Bone marrow (tissue), 2 donors: ENCODE measurements around the gene SAMD1.

Source experiments
- DNase-seq, 2 donors: peaks; one replicate each; lab custom pipeline; 2025; lab: John Stamatoyannopoulos, UW

Gene SAMD1

DNA sequence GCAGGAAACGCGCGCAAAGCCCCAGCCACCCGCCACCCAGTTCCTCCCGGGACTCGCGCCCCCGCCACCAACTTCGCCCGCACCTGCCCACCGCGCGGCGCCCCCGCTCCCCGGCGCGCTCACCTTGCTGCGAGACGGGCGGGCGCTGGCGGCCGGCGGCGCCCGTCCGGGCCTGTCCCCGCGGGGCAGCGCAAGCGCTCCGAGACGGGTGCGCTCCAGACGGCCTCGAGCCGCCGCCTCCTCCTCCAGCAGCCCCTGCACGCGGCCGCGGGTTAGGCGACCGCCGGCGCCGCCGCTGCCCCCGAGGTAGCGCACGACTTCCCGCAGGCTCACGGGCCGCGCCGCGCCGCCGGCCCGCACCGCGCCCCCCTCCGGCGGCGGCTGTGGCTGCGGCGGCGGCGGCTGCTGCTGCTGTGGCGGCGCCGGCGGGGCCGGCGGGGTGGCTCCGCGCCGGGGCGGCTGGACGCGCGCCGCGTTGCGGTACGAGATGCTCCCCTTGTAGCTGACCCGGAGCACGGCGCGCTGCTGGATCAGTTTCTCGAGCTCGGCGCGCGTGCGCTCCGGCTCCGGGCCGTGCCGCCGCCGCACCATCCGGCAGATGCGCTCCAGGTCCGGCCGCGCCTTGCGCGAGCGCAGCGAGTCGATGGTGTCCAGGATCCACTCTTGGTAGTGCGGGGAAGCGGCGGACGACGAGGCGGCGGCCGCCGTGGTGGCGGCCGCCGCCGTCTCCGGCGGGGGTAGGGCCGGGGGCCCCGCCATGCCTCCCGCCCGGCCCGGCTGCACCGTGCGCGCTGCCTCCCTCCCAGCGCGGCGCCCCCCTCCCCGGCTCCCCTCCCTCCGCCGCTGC is 666 bp downstream of the SAMD1 start:
- DNase-seq, result no peak

GRCh38 chr19:14089412-14089661 is 1.2 kb downstream of the SAMD1 start:
- no peak for DNase-seq

GRCh38 chr19:14088634-14089411 is 1.7 kb downstream of the SAMD1 start:
- no peak for DNase-seq

DNA sequence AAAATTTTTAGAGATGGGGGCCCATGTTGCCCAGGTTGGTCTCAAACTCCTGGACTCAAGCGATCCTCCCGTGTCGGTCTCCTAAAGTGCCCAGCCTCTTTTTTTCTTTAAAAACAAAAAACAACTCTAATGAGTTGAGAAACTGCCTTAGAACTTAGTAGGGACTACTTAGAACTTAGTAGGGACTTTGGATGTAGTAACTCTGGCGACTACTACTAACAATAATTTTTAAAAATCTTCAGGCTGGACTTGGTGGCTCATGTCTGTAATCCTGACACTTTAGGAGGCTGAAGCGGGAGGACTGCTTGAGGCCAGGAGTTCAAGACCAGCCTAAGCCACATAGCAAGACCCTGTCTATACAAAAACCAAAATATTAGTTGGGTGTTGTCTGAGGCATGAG is 4.5 kb downstream of the SAMD1 start:
- DNase-seq, result no peak

DNA sequence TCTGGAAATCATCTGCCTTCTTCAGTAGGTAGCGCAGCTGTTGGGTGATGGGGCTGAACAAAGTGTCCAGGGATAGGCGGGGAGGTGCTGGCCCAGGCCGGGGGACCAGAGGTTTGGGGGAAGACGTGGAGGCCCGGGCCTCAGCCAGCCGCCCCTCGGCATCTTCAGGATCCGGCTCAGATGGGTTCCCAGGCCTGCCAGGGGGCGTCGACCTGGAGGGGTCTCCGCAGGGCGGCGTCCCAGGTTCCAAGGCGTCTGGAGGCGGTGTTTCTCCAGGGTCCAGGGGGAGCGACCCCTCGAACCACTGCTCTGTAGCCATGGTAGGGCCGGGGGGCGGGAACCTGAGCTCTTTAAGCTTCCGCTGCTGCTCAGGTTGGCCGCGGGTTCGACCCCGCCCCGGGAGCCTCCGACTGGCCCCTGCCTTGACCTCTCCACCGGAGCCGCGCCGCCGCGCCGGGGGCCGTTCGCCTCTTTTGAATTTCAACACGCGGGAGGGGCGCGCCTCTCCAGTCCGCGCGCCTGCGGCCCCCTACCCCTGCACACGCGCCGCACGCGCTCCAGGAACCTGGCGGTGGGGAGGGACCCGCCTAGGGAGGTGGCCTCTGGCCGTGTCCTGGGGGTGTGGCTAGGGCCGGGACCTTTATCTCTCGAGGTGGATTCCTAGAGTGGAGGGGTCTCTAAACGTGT is 5.1 kb downstream of the SAMD1 start, which contains the start of gene C19orf67:
C19orf67 (minus strand) TSS at position 475 of the 687 bp plus-strand sequence; CDS start at position 319, 156 bp downstream.
- no peak for DNase-seq

DNA sequence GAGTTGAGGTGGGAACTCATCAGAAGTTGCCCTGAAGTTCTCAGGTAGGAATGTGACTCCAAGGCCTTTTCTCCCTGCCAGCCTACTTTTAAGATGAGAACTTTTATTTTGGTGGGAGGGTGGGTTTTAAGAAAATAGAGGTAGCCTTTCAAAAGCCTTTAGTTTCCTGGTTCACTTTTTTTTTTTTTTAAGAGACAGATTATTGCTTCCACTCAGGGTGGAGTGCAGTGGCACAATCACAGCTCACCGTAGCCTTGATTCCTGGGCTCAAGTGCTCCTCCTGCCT is 7.9 kb downstream of the SAMD1 start:
- no peak for DNase-seq

DNA sequence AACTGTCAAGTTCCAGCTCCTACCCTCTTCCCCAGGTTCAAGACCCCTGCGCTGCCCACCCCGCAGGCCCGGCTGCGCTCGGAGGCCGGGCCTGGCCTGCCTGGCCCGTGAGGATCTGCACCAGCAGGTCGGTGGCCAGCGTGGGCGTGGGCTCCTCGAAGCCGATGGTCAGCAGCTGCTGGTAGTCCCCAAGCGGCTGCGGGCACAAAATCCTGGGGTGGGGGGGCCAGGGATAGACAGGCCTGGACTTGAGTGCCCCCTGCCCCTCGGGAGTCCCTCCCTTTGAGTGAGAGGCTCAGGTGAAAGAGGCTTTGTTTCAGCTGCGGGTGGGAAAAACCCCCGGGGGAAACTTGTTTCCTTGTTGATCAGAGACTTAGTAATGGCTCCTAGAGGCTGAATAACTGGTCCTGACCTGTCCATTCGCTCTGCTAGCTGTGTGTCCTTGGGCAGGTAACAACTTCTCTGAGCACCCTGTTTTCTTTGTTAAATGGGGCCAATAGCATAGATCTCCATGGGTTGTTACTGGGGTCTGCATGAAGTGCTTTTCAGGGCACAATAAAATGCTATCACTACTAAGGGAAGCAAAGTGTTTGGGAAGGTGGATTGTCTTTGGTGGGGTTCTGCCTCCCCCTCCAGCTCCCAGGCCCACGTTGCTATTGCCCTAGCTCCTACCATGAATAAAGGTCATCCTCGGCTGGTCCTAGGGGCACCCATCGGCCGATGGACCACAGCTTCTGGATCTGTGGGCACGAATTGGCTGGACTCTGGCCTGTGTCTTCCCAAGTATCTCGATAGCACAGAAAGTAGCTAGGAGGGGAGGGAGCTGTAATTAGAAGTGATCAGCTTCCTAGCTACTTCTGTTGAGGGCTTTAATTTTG is 8.5 kb downstream of the SAMD1 start:
- DNase-seq, result no peak

DNA sequence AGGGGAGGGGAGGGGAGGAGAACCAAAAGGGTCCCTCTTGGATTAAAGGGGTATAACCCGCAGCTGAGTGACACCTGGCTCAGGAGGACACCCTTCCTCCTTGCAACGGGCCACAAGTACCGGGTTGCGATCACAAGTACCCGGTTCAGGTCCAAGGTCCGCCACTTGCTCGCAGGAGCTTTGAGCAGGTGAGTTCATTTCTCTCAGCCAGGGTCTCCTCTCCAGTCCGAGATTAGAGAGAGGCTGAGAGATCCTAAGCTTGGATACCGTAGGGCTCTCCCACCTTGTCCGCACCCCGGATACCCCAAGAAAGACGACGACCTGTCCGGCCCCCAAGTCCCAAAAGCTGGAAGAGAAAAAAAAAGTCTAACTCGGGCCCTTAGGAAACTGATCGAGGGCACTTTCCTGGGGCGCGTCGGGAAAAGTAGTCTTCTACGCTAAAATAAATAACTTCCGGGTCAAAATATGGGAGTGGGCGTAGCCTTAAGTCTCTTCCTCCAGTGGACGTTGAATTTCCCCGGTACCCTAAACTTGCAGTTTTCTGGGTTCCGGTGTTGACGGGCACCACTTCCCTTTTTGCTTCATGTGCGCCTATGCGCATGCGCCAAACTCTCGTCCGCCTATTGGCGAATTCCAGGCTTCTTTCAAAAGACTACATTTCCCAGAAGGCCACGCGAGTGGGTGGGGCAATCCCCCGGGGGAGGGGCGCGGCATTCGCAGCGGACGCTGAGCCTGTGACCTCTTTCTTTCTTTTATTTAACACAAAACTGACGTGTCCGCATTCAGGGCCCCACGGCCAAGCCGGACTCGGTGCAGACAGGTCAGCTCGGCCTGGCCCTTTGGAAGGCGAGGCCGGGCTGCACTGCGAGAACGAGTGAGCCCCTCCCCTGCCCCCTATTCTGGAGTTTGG is 9.4 kb downstream of the SAMD1 start:
- peak; percentile 91 to 99 for DNase-seq

GRCh38 chr19:14078411-14078810 is 12.1 kb downstream of the SAMD1 start:
- no peak for DNase-seq

DNA sequence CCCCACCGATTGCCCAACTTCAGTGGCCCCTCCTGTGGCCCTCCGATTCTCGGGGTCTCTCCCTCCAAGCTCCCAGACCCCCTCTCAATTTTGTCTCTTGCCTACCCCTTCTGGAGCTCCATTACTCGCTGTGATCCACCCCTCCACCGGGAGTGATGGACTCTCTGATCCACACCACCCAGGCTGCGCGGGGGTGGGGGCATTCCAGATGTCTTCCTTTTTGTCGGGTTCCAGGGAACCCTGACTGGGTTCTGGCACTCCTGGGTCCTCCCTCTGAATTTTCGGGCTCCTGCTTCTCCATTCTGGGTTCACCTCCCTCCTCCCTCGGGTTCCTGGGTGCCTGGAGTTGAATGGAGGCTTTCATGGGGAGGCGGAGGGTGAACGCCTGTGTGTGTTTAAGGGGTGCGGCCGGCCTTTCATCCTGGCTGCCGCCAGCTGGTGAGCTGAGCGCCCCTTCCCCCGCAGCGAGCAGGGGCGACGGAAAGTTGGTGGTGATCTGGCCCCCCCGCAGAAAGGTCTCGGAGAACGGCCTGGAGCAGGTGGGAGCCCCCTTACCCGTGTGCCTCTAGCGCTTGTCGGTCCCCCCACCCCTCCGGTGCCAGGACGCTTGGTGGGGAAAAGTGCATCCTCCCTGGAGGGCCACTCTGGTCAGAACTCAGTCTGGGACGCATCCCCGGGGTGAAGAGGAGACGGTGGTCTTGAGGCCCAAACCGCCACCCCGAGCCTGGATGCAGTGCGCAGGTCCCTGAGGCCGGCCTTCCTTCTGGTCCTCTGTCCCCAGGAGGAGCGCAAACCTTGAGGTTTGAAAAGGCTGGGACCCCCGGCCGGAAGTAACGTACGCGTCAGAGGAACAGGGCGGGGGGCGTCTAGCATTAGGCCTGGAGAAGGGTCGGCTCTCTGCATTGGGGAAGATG is 16.4 kb downstream of the SAMD1 start:
- peak in 1 of 2 donors; percentile 59 for DNase-seq

DNA sequence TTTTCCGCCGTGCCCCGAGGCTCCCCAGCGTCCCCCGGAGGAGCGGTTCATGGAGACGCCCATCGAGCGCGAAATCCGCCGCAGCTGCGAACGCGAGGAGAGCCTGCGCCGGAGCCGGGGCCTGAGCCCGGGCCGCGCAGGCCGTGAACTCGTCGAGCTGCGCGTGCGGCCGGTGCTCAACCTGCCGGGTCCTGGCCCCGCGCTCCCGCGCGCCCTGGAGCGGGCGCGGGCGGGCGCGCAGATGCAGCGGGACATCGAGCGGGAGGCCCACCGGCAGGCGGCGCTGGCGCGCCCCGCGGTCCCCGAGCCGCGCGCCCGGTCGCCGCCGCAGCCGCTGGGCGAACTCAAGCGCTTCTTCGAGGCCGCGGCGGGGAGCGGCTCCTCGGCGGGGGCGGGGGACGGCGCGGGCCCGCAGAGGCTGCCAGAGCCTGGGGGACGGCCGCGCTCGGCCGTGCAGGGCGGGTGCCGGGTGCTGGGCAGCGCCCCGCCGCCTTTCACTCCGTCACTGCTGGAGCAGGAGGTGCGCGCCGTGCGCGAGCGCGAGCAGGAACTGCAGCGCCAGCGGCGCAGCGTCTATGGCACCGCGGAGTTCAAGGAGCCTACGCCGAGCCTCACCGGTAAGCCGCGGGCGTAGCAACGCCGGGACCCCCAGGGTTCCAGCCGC is 17.2 kb downstream of the SAMD1 start:
- DNase-seq, result peak in 1 of 2 donors; percentile 82

GRCh38 chr19:14072535-14073260 is 17.9 kb downstream of the SAMD1 start, which contains the start of gene MISP3:
MISP3 (plus strand) TSS chr19:14072786; CDS start chr19:14073310, 524 bp downstream.
- peak in 1 of 2 donors; percentile 49 for DNase-seq

- no peak for DNase-seq
Measured at GRCh38 chr19:14070268-14071050, 20.1 kb downstream of the SAMD1 start.

DNA sequence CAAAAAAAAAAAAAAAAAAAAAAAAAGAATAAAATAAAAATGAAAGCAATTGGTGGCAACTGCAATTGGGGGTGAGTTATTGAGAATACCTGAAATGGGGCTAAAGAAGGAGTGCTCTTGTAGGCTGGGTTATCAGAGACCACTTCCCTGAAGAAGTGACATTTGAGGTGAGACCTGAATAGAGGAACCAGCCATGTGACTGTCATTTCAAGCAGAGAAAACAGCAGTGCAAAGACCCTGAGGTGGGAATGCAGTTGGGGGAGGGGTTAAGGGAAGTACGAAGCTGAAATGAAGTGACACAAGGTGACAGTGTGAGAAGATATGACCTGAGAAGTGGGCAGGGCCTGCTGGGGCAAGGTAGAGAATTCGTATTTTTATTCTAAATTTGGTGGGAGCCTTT is 24.4 kb downstream of the SAMD1 start:
- no peak for DNase-seq

DNA sequence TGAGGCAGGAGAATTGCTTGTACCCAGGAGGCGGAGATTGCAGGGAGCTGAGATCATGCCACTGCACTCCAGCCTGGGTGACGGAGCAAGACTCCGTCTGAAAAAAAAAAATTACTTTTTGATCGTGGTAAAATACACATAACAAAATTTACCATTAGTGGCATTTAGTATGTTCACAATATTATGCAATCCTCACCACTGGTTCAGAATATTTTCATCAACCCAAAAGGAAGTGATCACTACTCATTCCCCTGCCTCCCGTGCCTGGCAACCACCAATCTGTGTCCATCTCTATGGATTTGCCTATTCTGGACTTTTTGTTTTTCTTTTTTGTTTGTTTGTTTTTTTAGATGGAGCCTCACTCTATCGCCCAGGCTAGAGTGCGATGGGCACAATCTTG is 27.4 kb downstream of the SAMD1 start:
- no peak for DNase-seq

DNA sequence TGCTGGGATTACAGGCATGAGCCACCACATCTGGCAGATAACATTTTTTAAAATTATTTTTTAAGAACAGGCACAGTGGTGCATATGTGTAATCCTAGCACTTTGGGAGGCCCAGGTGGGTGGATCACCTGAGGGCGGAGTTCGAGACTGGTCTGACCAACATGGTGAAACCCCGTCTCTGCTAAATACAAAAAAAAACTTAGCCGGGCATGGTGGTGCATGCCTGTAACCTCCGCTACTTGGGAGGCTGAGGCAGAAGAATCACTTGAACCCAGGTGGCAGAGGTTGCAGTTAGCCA is 28.0 kb downstream of the SAMD1 start:
- DNase-seq, result no peak

- DNase-seq, result no peak
Measured at GRCh38 chr19:14061751-14062557, 28.6 kb downstream of the SAMD1 start, which contains the start of gene PALM3. PALM3 (minus strand) TSS chr19:14062076; CDS start chr19:14061980, 96 bp downstream.
